Esophagus (tissue), 2 donors: ENCODE results near the gene THRB. TPM values are rescaled to one million over a fixed set of nuclear protein-coding genes. Genes with fewer than 3 reads are reported as not detected.

ENCODE experiments used
- H3K27ac ChIP-seq, 2 donors: one replicate each; pipeline ENCODE4 v1.5.1; 2013; ENCODE audit warnings: low read depth in 2 of 2, mild to moderate bottlenecking in 2 of 2, inconsistent platforms in 1 of 2, low read length in 1 of 2, moderate library complexity in 1 of 2
- H3K27me3 ChIP-seq, 2 donors: one replicate each; pipeline ENCODE4 v1.6.1; 2013; ENCODE audit warnings: low read length in 2 of 2, control low read depth in 1 of 2, mild to moderate bottlenecking in 1 of 2; ENCODE audit not compliant: insufficient read depth in 2 of 2, control insufficient read depth in 1 of 2
- H3K36me3 ChIP-seq, 2 donors: one replicate each; pipeline ENCODE4 v1.6.1; 2013; ENCODE audit warnings: low read length in 1 of 2; ENCODE audit not compliant: control insufficient read depth in 2 of 2, insufficient read depth in 2 of 2
- H3K4me1 ChIP-seq, 2 donors: one replicate each; pipeline ENCODE4 v1.6.1; 2013; ENCODE audit warnings: low read length in 1 of 2; ENCODE audit not compliant: control insufficient read depth in 2 of 2, insufficient read depth in 2 of 2
- H3K4me3 ChIP-seq, 2 donors: one replicate each; pipeline ENCODE4 v1.5.1; 2013; ENCODE audit warnings: low read length in 2 of 2, mild to moderate bottlenecking in 2 of 2, low read depth in 1 of 2, moderate library complexity in 1 of 2
- H3K9me3 ChIP-seq, 2 donors: one replicate each; pipeline ENCODE4 v1.6.1; 2013; ENCODE audit warnings: mild to moderate bottlenecking in 2 of 2, low read depth in 1 of 2, low read length in 1 of 2, moderate library complexity in 1 of 2; ENCODE audit not compliant: control insufficient read depth in 2 of 2, insufficient read depth in 1 of 2
- WGBS, 2 donors: extraction: QIAGEN DNeasy Blood & Tissue Kit; methylation state at CpG; one replicate each; pipeline ENCODE4 v1.1.7; 2013; 5-methylcytosine and 5-hydroxymethylcytosine counted together
- polyA plus RNA-seq, 2 donors: library from polyadenylated mRNA; stranded (reverse); fragments of 200-250 nt; gene quantifications; one replicate each; pipeline ENCODE4 v1.2.3, GENCODE V29; 2013
- donor health status: healthy with polysubstance abuse.
- donor health status: Bipolar disorder and iron deficiency.

THRB gene
- polyA plus RNA-seq, 2 donors: 1.4 to 2.5 TPM

DNA sequence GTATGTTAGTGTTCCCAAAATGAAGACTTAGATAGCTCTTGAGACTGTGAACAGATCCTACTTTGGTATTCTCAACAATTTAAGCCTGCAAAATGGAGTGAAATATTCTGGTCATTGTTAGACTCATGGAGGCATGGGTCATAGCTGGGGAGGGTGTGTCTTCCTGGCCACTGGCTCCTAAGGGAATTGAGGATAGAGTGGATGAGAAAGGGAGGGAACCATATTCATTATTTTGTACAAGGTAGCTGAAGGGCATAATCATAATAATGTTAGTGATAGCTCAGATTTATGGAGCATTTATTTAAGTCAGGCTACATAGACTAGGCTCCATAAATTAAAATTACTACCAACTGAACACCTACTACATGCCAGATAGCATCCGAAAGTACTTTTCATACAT, 295.9 kb downstream of the THRB start:
- no peak overlapping the region for H3K27ac ChIP-seq
- H3K4me3 ChIP-seq: no peak overlapping the region
- H3K27me3 ChIP-seq: no peaks in the 10 kb centered on the region
- H3K9me3 ChIP-seq: no peaks in the 10 kb centered on the region
- H3K36me3 ChIP-seq: no peaks in the 10 kb centered on the region
- 96 to 97% methylated on average over 1 of the region's 1 CpG for WGBS, 2 donors
- H3K4me1 ChIP-seq: no peaks in the 10 kb centered on the region

DNA sequence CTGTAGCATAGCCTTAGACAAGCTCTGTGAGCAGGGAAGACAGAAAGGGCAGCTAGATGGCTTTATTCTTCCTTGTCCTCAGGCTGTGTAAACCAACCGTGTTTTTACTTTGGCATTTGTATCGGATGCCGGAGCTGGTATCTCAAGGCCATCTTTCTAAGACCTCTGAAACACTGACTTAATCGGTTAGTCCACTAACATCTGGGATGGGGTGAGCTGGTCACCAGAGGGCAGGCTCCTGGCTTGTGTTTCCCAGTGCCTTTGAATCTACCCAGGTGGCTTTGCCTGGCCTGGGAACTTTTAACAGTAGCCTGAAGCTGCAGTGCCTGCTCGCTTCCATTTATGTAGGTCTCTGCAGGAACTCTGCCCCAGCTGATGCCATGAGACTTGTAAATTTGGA, 296.8 kb downstream of the THRB start:
- no peak overlapping the region for H3K4me3 ChIP-seq
- WGBS, 2 donors: 86 to 91% methylated on average over 5 of the region's 5 CpGs

DNA sequence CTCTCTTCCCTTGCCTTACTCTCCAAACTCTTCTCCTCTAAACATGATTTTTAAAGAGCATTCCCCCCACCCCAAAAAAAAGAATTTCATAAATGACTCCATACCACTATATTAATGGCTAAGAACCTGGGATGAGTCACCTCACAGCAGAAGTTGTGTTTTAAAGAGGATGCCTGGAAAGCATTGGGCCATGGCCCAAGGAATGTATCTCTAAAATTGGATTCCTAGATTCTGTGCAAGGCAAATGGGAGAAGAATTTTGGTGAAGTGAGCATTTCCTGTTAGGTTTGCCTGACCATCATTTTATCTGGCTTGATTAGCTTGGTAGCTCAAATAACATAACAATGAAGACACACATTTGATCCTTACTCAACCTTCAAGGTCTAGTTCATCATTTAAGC, 298.1 kb downstream of the THRB start:
- no peaks in the 10 kb centered on the region for H3K36me3 ChIP-seq
- no peaks in the 10 kb centered on the region for H3K4me1 ChIP-seq
- H3K9me3 ChIP-seq: no peaks in the 10 kb centered on the region
- no peak overlapping the region for H3K27ac ChIP-seq
- no peaks in the 10 kb centered on the region for H3K27me3 ChIP-seq
- no peak overlapping the region for H3K4me3 ChIP-seq

More for the DNA sequence above, 296.8 kb downstream of the THRB start:
- H3K4me1 ChIP-seq: no peaks in the 10 kb centered on the region
- no peaks in the 10 kb centered on the region for H3K9me3 ChIP-seq
- no peaks in the 10 kb centered on the region for H3K27me3 ChIP-seq
- no peak overlapping the region for H3K27ac ChIP-seq
- no peaks in the 10 kb centered on the region for H3K36me3 ChIP-seq

DNA sequence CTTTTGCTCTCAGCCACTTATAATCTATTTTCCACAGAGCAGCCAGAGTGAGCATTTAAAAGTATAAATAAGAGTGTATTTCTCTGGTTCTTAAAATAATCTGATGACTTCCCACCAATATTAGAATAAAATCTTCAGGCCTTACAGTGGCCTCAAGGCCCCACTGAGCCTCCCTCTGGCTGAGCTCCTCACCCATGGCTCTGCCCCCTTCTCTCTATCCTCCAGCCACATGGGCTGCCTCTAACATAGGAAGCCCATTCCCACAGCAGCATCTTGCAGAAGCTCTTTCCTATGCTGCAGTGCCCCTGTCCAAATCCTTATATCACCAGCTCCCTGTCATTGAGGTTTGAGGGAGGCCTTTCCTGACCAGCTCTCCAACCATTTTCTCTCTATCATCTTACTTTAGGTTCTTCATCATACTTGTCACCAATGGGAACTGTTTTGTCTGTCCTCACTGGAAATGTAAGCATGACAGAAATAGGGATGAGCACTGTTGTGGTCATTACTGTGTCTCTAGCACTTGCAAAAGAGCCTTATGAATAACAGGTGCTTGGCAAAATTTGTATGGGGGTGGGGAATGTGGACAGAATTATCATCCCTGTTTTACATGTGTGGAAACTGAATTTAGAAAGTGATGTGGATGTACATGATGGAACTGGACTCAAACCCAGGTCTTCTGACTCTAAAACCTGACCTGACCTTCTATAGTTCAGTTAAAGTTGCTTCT, 299.0 kb downstream of the THRB start:
- no peaks in the 10 kb centered on the region for H3K9me3 ChIP-seq
- no peaks in the 10 kb centered on the region for H3K4me1 ChIP-seq
- H3K36me3 ChIP-seq: no peaks in the 10 kb centered on the region
- H3K27me3 ChIP-seq: no peaks in the 10 kb centered on the region
- H3K4me3 ChIP-seq: no peak overlapping the region
- no peak overlapping the region for H3K27ac ChIP-seq

DNA sequence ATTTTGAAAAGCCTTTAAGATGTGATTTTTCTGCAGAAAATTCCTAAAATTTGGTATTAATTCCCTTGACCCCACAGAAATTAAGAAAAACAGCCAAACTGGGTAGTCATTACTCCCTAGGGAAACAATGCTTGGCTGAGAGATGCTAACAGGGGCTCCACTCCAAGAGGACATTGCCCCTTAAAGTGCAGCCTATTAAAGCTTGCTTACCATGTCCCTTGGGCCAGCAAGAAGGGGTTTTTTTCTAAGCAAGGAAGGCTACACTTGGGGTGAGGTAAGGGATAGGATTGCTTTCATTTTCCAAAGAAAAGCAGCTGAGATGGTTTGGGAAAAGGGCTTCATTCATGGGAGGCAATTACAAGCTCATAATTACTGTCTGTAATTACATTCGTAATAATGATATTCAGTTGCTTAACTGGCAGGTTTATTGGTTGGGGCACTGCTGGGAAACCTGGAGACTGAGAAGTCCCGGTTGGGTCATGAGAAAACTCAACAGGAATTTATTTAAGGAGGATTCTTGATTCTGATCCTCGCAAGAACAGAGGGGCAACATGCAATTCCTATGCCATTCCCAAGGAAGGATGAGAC, 302.1 kb downstream of the THRB start:
- Histone ChIP-seq H3K27me3 (no peaks in the 10 kb centered on the region), H3K27ac (no peak overlapping the region), H3K9me3 (no peaks in the 10 kb centered on the region), H3K36me3 (no peaks in the 10 kb centered on the region), H3K4me3 (no peak overlapping the region), H3K4me1 (no peaks in the 10 kb centered on the region)
- 85 to 89% methylated on average over 3 of the region's 3 CpGs for WGBS, 2 donors

DNA sequence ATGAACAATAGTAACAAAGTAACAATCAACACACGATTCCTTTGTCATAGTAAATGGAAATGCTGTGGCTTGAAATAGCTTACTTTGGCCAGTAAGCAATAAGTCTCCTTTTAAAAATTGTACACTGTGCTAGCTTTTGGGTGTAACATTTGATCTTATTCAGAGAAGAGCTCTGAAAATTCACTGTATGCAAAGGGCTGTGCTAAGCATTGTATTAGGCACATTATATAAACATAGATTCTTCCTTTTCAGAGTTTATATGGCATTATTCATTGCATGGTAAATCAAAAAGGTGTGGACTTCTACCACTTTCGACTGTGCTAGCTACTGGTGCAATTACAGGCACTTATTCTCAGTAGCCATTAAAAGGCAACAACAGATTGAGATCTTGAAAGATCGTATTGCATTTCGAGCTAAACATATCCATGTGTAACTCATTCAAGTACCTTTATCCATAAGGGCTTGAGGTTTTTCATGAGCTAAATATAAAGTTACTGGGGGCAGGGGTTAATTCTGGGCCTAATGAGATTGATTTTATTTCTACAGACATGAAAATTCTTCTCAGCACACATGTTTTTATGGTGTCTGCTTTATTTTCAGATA, 302.7 kb downstream of the THRB start:
- H3K9me3 ChIP-seq: no peaks in the 10 kb centered on the region
- WGBS, 2 donors: 82 to 87% methylated on average over 4 of the region's 4 CpGs
- H3K27ac ChIP-seq: no peak overlapping the region

DNA sequence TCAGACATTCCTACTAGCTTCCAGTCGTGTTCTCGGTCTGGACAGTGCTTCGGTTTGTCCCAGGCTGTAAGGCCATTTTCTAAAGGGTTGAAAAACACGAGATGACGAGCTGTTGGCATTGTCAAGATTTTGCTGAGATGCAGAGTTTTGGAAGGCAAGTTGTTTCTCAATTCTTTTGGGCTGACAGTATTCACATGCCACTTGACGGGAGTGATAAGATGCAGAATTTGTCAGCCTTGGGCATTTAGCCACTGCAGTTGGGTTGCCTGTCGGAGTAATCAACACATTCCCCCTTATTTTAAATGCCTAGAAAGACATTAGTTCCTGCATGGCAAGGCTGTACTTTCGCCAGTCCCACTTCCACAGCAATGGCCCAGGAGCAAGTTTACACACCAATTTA, 304.4 kb downstream of the THRB start:
- WGBS, 2 donors: 94 to 95% methylated on average over 8 of the region's 8 CpGs
- Histone ChIP-seq H3K36me3 (no peaks in the 10 kb centered on the region), H3K9me3 (no peaks in the 10 kb centered on the region), H3K4me3 (no peak overlapping the region), H3K27me3 (no peaks in the 10 kb centered on the region), H3K4me1 (no peaks in the 10 kb centered on the region), H3K27ac (no peak overlapping the region)

More for the DNA sequence above, 302.7 kb downstream of the THRB start:
- Histone ChIP-seq H3K4me1 (no peaks in the 10 kb centered on the region), H3K27me3 (no peaks in the 10 kb centered on the region), H3K4me3 (no peak overlapping the region), H3K36me3 (no peaks in the 10 kb centered on the region)

DNA sequence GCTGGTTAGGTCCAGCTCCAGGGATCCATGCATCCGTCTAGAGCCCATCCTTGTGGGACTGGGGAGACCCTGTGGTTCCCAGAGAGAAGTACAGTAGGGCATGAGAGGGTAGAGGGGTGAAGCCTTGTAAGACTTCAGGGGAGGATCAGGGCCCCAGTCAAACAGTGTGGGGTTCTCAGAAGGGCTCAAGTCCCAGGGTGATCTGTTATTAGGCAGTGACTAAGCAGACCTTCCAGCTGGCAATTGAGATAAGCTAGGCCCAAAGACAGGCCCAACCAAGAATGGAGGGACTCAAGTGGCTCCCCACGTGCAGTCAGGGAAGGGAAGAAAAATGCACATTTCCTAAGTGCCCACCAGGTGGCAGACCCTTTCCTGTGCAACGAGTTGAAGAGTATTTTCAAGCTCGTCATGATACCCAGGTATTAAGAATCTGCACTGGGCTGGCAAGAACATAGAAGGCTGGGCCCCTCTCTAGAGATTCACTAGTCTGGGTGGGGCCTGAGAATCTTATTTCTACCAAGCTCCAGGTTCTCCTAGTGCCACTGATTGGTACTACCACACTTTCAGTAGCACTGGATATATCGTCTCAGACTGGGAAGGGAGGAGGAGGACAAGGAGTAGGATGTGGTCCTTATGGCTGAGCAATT, 308.8 kb downstream of the THRB start:
- H3K9me3 ChIP-seq: no peaks in the 10 kb centered on the region
- WGBS, 2 donors: 39 to 49% methylated on average over 5 of the region's 5 CpGs
- H3K36me3 ChIP-seq: no peaks in the 10 kb centered on the region
- H3K27ac ChIP-seq: no peak overlapping the region
- no peak overlapping the region for H3K4me3 ChIP-seq
- no peaks in the 10 kb centered on the region for H3K4me1 ChIP-seq
- H3K27me3 ChIP-seq: no peaks in the 10 kb centered on the region

DNA sequence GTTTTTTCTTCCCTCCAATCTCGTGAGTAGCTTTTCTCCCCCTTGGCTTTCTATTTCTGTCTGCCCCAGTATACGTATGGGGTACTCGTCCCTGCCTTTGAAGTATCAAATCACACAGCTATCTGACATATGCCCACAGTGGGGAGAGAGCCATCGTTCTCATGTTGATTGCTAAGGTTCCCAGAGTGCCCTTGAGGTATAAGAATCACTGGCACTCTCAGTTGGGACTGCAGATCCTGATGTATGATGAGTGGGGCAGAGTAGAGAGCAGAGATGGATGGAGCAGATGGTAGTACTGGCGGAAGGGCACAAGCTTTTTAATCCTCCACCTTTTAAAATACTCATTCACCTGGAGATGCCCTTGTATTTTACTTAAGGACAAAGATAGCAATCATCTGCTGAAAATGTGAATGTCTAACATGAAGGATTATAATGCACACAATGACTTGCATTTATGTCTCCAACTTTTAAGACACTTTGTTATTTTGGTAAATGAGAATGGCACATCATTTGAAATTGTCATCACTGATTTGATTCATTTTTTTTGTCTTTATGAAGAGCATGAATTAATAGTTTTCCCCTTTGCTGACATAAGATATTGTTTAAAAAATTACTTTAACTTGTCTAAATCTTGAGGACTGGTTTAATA, 310.0 kb downstream of the THRB start:
- H3K4me1 ChIP-seq: no peaks in the 10 kb centered on the region
- H3K4me3 ChIP-seq: no peak overlapping the region
- H3K27ac ChIP-seq: no peak overlapping the region
- no peaks in the 10 kb centered on the region for H3K36me3 ChIP-seq
- no peaks in the 10 kb centered on the region for H3K9me3 ChIP-seq
- no peaks in the 10 kb centered on the region for H3K27me3 ChIP-seq
- WGBS, 2 donors: 82 to 83% methylated on average over 5 of the region's 5 CpGs
